IMR-90 (cell line): ENCODE data around the gene PLRG1. TPM values are rescaled to one million over a fixed set of nuclear protein-coding genes. Genes with fewer than 3 reads are reported as not detected.

Experiments
- ATAC-seq: fragments of 200-7000 bp; cut with Tn5 transposase; 2 replicates; pipeline ENCODE4 v1.9.1; 2020; ENCODE audit warnings: low read depth, mild to moderate bottlenecking, moderate library complexity
- BruUV-seq: library from RNA; stranded (reverse); fragments of 400-500 nt; replicated peaks from 2 replicates; lab custom pipeline; 2021; lab: Mats Ljungman, UMichigan
- CTCF ChIA-PET: fragments of 300-600 bp; formaldehyde crosslinking; extraction: SDS; loops from one replicate; lab custom pipeline; 2021; ENCODE audit warnings: antibody characterized with exemption; lab: Yijun Ruan, JAX
- POLR2A ChIA-PET: fragments of 300-600 bp; sonication (Branson Sonifier 250); formaldehyde crosslinking; loops from one replicate; lab custom pipeline; 2022; ENCODE audit warnings: antibody characterized with exemption; ENCODE audit not compliant: unreplicated experiment; lab: Charles Lee
- DNase-seq: peaks from one replicate; pipeline ENCODE4 v3.0.0; 2013
- H2AFZ ChIP-seq: replicated peaks from 2 replicates; pipeline ENCODE3; 2013; ENCODE audit warnings: low read length, mild to moderate bottlenecking; ENCODE audit not compliant: poor library complexity
- H2AK5ac ChIP-seq: 2 replicates; pipeline ENCODE4 v1.6.1; 2013; ENCODE audit warnings: low read depth, low read length, inconsistent platforms
- H2AK9ac ChIP-seq: replicated peaks from 2 replicates; pipeline ENCODE3; 2013; ENCODE audit warnings: mild to moderate bottlenecking, low read depth, low read length, moderate library complexity; ENCODE audit not compliant: poor library complexity
- H2BK120ac ChIP-seq: 2 replicates; pipeline ENCODE4 v1.6.1; 2013; ENCODE audit warnings: low read depth, low read length, inconsistent platforms
- H2BK15ac ChIP-seq: 3 replicates; pipeline ENCODE4 v1.6.1; 2013; ENCODE audit warnings: low read depth, low read length, inconsistent platforms
- H2BK20ac ChIP-seq: 2 replicates; pipeline ENCODE4 v1.6.1; 2013; ENCODE audit warnings: low read depth, mild to moderate bottlenecking, inconsistent platforms, low read length, moderate library complexity
- H2BK5ac ChIP-seq: 2 replicates; pipeline ENCODE4 v1.6.1; 2013; ENCODE audit warnings: mild to moderate bottlenecking, low read depth, low read length, inconsistent platforms; ENCODE audit not compliant: poor library complexity, severe bottlenecking
- H3K14ac ChIP-seq: replicated peaks from 2 replicates; pipeline ENCODE4 v1.6.1; 2013; ENCODE audit warnings: low read depth, low read length, inconsistent platforms
- H3K18ac ChIP-seq: 2 replicates; pipeline ENCODE4 v1.6.1; 2013; ENCODE audit warnings: low read depth, low read length, control low read depth
- H3K23ac ChIP-seq: 2 replicates; pipeline ENCODE4 v1.6.1; 2013; ENCODE audit warnings: low read depth, low read length, inconsistent platforms
- H3K27ac ChIP-seq: 2 replicates; pipeline ENCODE4 v1.5.1; 2013; ENCODE audit warnings: mild to moderate bottlenecking, control low read depth, low read length; ENCODE audit not compliant: insufficient read depth
- H3K27me3 ChIP-seq: 2 replicates; pipeline ENCODE4 v1.6.1; 2013; ENCODE audit warnings: low read length; ENCODE audit not compliant: control insufficient read depth, insufficient read depth
- H3K36me3 ChIP-seq: 2 replicates; pipeline ENCODE4 v1.6.1; 2013; ENCODE audit warnings: low read length, mixed read lengths; ENCODE audit not compliant: control insufficient read depth, insufficient read depth
- H3K4ac ChIP-seq: 2 replicates; pipeline ENCODE4 v1.6.1; 2013; ENCODE audit warnings: low read depth, low read length, inconsistent platforms
- H3K4me1 ChIP-seq: 2 replicates; pipeline ENCODE4 v1.6.1; 2013; ENCODE audit warnings: low read length, mixed read lengths; ENCODE audit not compliant: control insufficient read depth, insufficient read depth
- H3K4me2 ChIP-seq: 2 replicates; pipeline ENCODE4 v1.6.1; 2013; ENCODE audit warnings: low read depth, mild to moderate bottlenecking, control low read depth, low read length, moderate library complexity
- H3K4me3 ChIP-seq: 2 replicates; pipeline ENCODE4 v1.5.1; 2013; ENCODE audit warnings: low read depth, mild to moderate bottlenecking, control low read depth, low read length, moderate library complexity; ENCODE audit not compliant: insufficient read depth
- H3K56ac ChIP-seq: 2 replicates; pipeline ENCODE4 v1.6.1; 2013; ENCODE audit warnings: low read length, inconsistent platforms; ENCODE audit not compliant: insufficient read depth; ENCODE audit errors: extremely low read depth
- H3K79me1 ChIP-seq, 2 experiments: 2 replicates each; pipeline ENCODE4 v1.6.1; 2013; ENCODE audit warnings: low read length in 2 of 2, inconsistent platforms in 1 of 2, low read depth in 1 of 2
- H3K9ac ChIP-seq: 2 replicates; pipeline ENCODE4 v1.6.1; 2013; ENCODE audit warnings: low read depth, low read length, control low read depth
- H3K9me1 ChIP-seq: 2 replicates; pipeline ENCODE4 v1.6.1; 2013; ENCODE audit warnings: low read length, inconsistent platforms; ENCODE audit not compliant: insufficient read depth
- H3K9me3 ChIP-seq: 2 replicates; pipeline ENCODE4 v1.6.1; 2013; ENCODE audit warnings: low read length; ENCODE audit not compliant: control insufficient read depth, insufficient read depth
- H4K20me1 ChIP-seq: 2 replicates; pipeline ENCODE4 v1.6.1; 2013; ENCODE audit warnings: low read length, inconsistent platforms; ENCODE audit not compliant: insufficient read depth
- H4K5ac ChIP-seq: 2 replicates; pipeline ENCODE4 v1.6.1; 2013; ENCODE audit warnings: mild to moderate bottlenecking, low read depth, low read length, control low read depth
- H4K8ac ChIP-seq, 2 experiments: 2 replicates each; pipeline ENCODE4 v1.6.1; 2013; ENCODE audit warnings: low read depth in 2 of 2, low read length in 2 of 2, control low read depth in 1 of 2, inconsistent platforms in 1 of 2
- H4K91ac ChIP-seq: 2 replicates; pipeline ENCODE4 v1.6.1; 2013; ENCODE audit warnings: low read depth, low read length, inconsistent platforms; ENCODE audit not compliant: insufficient read depth
- BHLHE40 ChIP-seq: fragments of 150-350 bp; IDR thresholded peaks from 2 replicates; pipeline ENCODE4 v1.6.1; 2016; ENCODE audit warnings: mild to moderate bottlenecking, low read depth, low read length
- CEBPB ChIP-seq: IDR thresholded peaks from 2 replicates; pipeline ENCODE4 v1.6.1; 2012; ENCODE audit warnings: low read depth, low read length, improper control_type of control experiment
- CHD1 ChIP-seq: IDR thresholded peaks from 2 replicates; pipeline ENCODE4 v1.6.1; 2012; ENCODE audit warnings: low read depth, low read length, improper control_type of control experiment
- CTCF ChIP-seq: conservative IDR thresholded peaks from 2 replicates; pipeline ENCODE4 v1.5.1; 2012; ENCODE audit warnings: mild to moderate bottlenecking, low read depth, low read length, improper control_type of control experiment
- FOS ChIP-seq: fragments of 150-350 bp; IDR thresholded peaks from 2 replicates; pipeline ENCODE4 v1.6.1; 2016; ENCODE audit warnings: low read depth, low read length
- MAFK ChIP-seq: IDR thresholded peaks from 2 replicates; pipeline ENCODE4 v1.6.1; 2012; ENCODE audit warnings: low read depth, low read length, improper control_type of control experiment
- MAZ ChIP-seq: IDR thresholded peaks from 2 replicates; pipeline ENCODE4 v1.6.1; 2012; ENCODE audit warnings: low read depth, mild to moderate bottlenecking, low read length, improper control_type of control experiment, moderate library complexity, borderline replicate concordance
- MXI1 ChIP-seq: IDR thresholded peaks from 2 replicates; pipeline ENCODE4 v1.6.1; 2012; ENCODE audit warnings: low read depth, mild to moderate bottlenecking, low read length, moderate library complexity, borderline replicate concordance
- NFE2L2 ChIP-seq: fragments of 150-350 bp; IDR thresholded peaks from 2 replicates; pipeline ENCODE4 v1.6.1; 2016; ENCODE audit warnings: low read depth, mild to moderate bottlenecking, low read length
- POLR2A ChIP-seq: IDR thresholded peaks from 2 replicates; pipeline ENCODE4 v1.6.1; 2012; ENCODE audit warnings: mild to moderate bottlenecking, low read depth, low read length
- RAD21 ChIP-seq: IDR thresholded peaks from 2 replicates; pipeline ENCODE4 v1.6.1; 2012; ENCODE audit warnings: low read length, improper control_type of control experiment
- RCOR1 ChIP-seq: IDR thresholded peaks from 2 replicates; pipeline ENCODE4 v1.6.1; 2012; ENCODE audit warnings: mild to moderate bottlenecking, low read length, improper control_type of control experiment; ENCODE audit not compliant: insufficient replicate concordance
- RFX5 ChIP-seq: IDR thresholded peaks from 2 replicates; pipeline ENCODE4 v1.8.0; 2012; ENCODE audit warnings: low read depth, mild to moderate bottlenecking, low read length, moderate library complexity
- SMC3 ChIP-seq: fragments of 150-350 bp; IDR thresholded peaks from 2 replicates; pipeline ENCODE4 v1.6.1; 2016; ENCODE audit warnings: low read depth, mild to moderate bottlenecking, antibody characterized with exemption, low read length, moderate library complexity
- USF2 ChIP-seq: fragments of 150-350 bp; IDR thresholded peaks from 2 replicates; pipeline ENCODE4 v1.6.1; 2017; ENCODE audit warnings: mild to moderate bottlenecking, antibody characterized with exemption, low read length, low read depth
- WGBS, 2 experiments: methylation state at CpG; one replicate each; pipeline versions ENCODE4 v1.1.5 to v1.1.7; 2013; ENCODE audit warnings: missing lambda C conversion rate in 2 of 2; ENCODE audit not compliant: insufficient read length in 1 of 2; ENCODE audit errors: extremely low coverage in 2 of 2; 5-methylcytosine and 5-hydroxymethylcytosine counted together
- dilution Hi-C: fragments of 300-500 bp; cut with HindIII; formaldehyde crosslinking; loops from one replicate; pipeline ENCODE4 v1.14.3; 2018; ENCODE audit warnings: low sequenced_read_pairs; ENCODE audit not compliant: unreplicated experiment
- in situ Hi-C: fragments of 300-500 bp; cut with MboI; formaldehyde crosslinking; loops from 3 replicates; pipeline ENCODE4 v1.14.3; 2019; ENCODE audit warnings: low sequenced_read_pairs, inconsistent platforms, mixed read lengths
- intact Hi-C: fragments of 100-400 bp; cut with micrococcal nuclease; formaldehyde crosslinking; loops from 2 replicates; pipeline ENCODE4 v1.10.0; 2022
- polyA plus RNA-seq, 3 experiments: library from polyadenylated mRNA; depleted of rRNA; stranded (reverse); fragments of >200 nt; gene quantifications; 2 replicates each; pipeline ENCODE4 v1.2.3, GENCODE V29; 2012; ENCODE audit warnings: low replicate concordance in 1 of 3
- total RNA-seq: library from RNA; depleted of rRNA; stranded (reverse); fragments of >200 nt; gene quantifications from 2 replicates; pipeline ENCODE4 v1.2.3, GENCODE V29; 2012
- TF ChIP-seq, protein P1 (sequence below): fragments of 150-350 bp; IDR thresholded peaks from 2 replicates; pipeline ENCODE4 v1.6.1; 2016; ENCODE audit warnings: low read depth, mild to moderate bottlenecking, low read length, moderate library complexity, borderline replicate concordance

PLRG1 gene
- total and polyA plus RNA-seq, 2 of the 4 experiments (the other 2 are of a cell fraction): 76.1 to 200 TPM

DNA sequence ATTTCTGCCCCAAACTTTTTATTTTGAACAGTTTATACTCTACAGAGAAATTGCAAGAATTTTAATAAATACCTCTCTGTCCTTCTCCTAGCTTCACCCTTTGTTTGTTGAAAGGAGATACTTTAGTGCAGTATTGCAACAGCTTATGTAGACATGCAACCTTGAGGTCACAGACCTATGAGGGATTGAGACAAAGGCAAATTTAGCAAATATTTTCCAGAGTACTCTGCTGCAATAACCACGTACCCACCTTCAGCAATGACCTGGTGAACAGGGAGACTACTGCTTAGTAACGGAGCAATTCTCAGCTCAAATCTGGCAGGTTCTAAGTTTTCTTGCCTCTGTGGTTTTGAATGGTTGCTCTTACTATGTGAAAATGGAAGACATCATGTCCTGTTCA is 27.1 kb upstream of the PLRG1 start:
- H3K9me1 ChIP-seq: no peaks in the 10 kb centered on the region
- ChIA-PET CTCF (no interaction called here), POLR2A (no interaction called here)
- ATAC-seq: no peak
- H4K20me1 ChIP-seq: no peaks in the 10 kb centered on the region
- no peaks in the 10 kb centered on the region for H3K9me3 ChIP-seq
- no peak overlapping the region for H3K4me2 ChIP-seq
- H3K36me3 ChIP-seq: no peaks in the 10 kb centered on the region
- no peaks in the 10 kb centered on the region; the same call in 1 of the 2 replicates for H3K27me3 ChIP-seq
- no peaks in the 10 kb centered on the region for H3K4me1 ChIP-seq
- no peak overlapping the region for H3K4ac ChIP-seq
- H3K23ac ChIP-seq: no peak overlapping the region
- no peak overlapping the region for H2AK9ac ChIP-seq
- no TSS peak for BruUV-seq
- no CpG with 5 or more reads among the region's 2 CpGs for WGBS, 2 experiments
- TF ChIP-seq FOS (no peak), CEBPB (no peak), USF2 (no peak), CTCF (no peak), RFX5 (no peak), MXI1 (no peak), BHLHE40 (no peak), MAFK (no peak), POLR2A (no peak), CHD1 (no peak), MAZ (no peak), RAD21 (no peak), RCOR1 (no peak), NFE2L2 (no peak), SMC3 (no peak)
- TF ChIP-seq, protein P1, sequence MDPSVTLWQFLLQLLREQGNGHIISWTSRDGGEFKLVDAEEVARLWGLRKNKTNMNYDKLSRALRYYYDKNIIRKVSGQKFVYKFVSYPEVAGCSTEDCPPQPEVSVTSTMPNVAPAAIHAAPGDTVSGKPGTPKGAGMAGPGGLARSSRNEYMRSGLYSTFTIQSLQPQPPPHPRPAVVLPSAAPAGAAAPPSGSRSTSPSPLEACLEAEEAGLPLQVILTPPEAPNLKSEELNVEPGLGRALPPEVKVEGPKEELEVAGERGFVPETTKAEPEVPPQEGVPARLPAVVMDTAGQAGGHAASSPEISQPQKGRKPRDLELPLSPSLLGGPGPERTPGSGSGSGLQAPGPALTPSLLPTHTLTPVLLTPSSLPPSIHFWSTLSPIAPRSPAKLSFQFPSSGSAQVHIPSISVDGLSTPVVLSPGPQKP: no peak
- H2BK120ac ChIP-seq: no peak overlapping the region
- no peak overlapping the region for H3K14ac ChIP-seq
- no peak overlapping the region for H4K91ac ChIP-seq
- in situ Hi-C loops: no loop called here
- no peaks in the 10 kb centered on the region for H3K79me1 ChIP-seq
- no peak overlapping the region for H4K5ac ChIP-seq
- no peak overlapping the region for H2AK5ac ChIP-seq
- no peak overlapping the region for H2BK5ac ChIP-seq
- no peak overlapping the region for H3K9ac ChIP-seq
- H3K27ac ChIP-seq: no peak overlapping the region
- H2AFZ ChIP-seq: no peak overlapping the region
- no peak overlapping the region for H3K56ac ChIP-seq
- H4K8ac ChIP-seq: no peak overlapping the region
- H2BK20ac ChIP-seq: no peak overlapping the region
- intact Hi-C loops: no loop called here
- dilution Hi-C loops: no loop called here
- H3K18ac ChIP-seq: no peak overlapping the region
- no peak for DNase-seq
- H3K4me3 ChIP-seq: no peak overlapping the region
- no peak overlapping the region for H2BK15ac ChIP-seq
